ENCODE data around the gene RIPOR2. TPM values are rescaled to one million over a fixed set of nuclear protein-coding genes. Genes with fewer than 3 reads are reported as not detected.

The RIPOR2 gene
- total and polyA plus RNA-seq, 2 donors (not counting 3 experiments of a cell fraction or from before 2014, with no cell fraction given) = 0.10 TPM; not detected in 1

DNA sequence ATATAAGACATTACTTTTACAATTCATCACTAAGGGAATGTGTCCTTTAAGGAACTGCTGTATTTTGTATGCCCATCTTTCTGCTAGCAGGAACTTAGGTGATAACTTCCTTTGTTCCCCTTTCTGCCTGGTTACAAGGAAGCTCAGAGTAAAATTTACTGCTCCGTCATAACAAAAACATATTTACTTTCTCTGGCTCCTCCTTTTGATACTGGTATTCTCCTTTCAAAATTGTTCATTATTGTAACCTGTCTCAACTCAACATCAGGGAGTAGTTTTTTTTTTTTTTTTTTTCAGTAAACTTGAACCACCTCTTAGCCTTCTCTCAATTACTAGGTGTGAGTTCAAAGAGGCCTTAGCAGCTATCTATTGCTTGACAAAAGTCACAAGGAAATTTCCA lies 37.1 kb downstream of the RIPOR2 start:
- CTCF ChIA-PET = interaction anchor here (0.8 to 2.8 kb wide), 6 partner anchors 10 to 172 kb away, joined by 3 to 16 read pairs (median 3); no protein-coding TSS in a partner anchor
- H3K4me2 ChIP-seq (ENCODE audit: insufficient read depth, low read length) = no peak overlapping the region
- no peaks in the 10 kb centered on the region for H3K9me1 ChIP-seq (replicated peaks; ENCODE audit: control insufficient read depth, extremely low read depth, insufficient read depth, low read length)
- intact Hi-C loops (cut with micrococcal nuclease) = no loop called here
- H3K36me3 ChIP-seq (ENCODE audit: control insufficient read depth in 2 of 2, extremely low read depth in 1 of 2, insufficient read depth in 2 of 2, low read length in 2 of 2) = no peaks in the 10 kb centered on the region
- H3K79me2 ChIP-seq (ENCODE audit: control insufficient read depth, insufficient read depth, low read length) = no peaks in the 10 kb centered on the region
- dilution Hi-C loops (cut with MboI; ENCODE audit: extremely low pct_ligation_motif_present, low sequenced_read_pairs) = no loop called here
- no peak for FAIRE-seq
- no peaks in the 10 kb centered on the region for H3K27me3 ChIP-seq (ENCODE audit: control insufficient read depth in 2 of 2, insufficient read depth in 2 of 2, low read length in 2 of 2)
- H3K9me3 ChIP-seq (replicated peaks; ENCODE audit: control insufficient read depth, insufficient read depth, low read length) = no peaks in the 10 kb centered on the region
- H3K9ac ChIP-seq (replicated peaks; ENCODE audit: extremely low read depth, insufficient read depth, low read length) = no peak overlapping the region
- no peak overlapping the region for H3K27ac ChIP-seq (ENCODE audit: insufficient read depth, low read depth, low read length)
- no TSS peak for BruUV-seq (replicated peaks)
- POLR2A ChIA-PET = interaction anchor here (0.7 kb wide), 1 partner anchor 233 kb away, joined by 5 read pairs; no protein-coding TSS in a partner anchor
- no peaks in the 10 kb centered on the region for H4K20me1 ChIP-seq (replicated peaks; ENCODE audit: control insufficient read depth, extremely low read depth, insufficient read depth, low read length)
- H2AFZ ChIP-seq (ENCODE audit: low read depth, low read length) = no peak overlapping the region
- H3K4me1 ChIP-seq (ENCODE audit: control insufficient read depth, extremely low read depth, insufficient read depth, low read length) = no peaks in the 10 kb centered on the region
- TF ChIP-seq, protein P1, sequence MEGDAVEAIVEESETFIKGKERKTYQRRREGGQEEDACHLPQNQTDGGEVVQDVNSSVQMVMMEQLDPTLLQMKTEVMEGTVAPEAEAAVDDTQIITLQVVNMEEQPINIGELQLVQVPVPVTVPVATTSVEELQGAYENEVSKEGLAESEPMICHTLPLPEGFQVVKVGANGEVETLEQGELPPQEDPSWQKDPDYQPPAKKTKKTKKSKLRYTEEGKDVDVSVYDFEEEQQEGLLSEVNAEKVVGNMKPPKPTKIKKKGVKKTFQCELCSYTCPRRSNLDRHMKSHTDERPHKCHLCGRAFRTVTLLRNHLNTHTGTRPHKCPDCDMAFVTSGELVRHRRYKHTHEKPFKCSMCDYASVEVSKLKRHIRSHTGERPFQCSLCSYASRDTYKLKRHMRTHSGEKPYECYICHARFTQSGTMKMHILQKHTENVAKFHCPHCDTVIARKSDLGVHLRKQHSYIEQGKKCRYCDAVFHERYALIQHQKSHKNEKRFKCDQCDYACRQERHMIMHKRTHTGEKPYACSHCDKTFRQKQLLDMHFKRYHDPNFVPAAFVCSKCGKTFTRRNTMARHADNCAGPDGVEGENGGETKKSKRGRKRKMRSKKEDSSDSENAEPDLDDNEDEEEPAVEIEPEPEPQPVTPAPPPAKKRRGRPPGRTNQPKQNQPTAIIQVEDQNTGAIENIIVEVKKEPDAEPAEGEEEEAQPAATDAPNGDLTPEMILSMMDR (IDR thresholded peaks at IDR 0.05; ENCODE audit: extremely low read depth in 1 of 2, insufficient read depth in 1 of 2, low read depth in 1 of 2, low read length in 2 of 2) = no peak
- TF ChIP-seq POLR2A (IDR thresholded peaks at IDR 0.05; ENCODE audit: low read depth, low read length) (no peak), POLR2AphosphoS5 (IDR thresholded peaks at IDR 0.05; ENCODE audit: insufficient read depth, low read depth, low read length) (no peak), FOS (IDR thresholded peaks at IDR 0.05; ENCODE audit: borderline replicate concordance, insufficient read depth, low read length) (no peak), MYC (IDR thresholded peaks at IDR 0.05; ENCODE audit: low read depth, low read length) (no peak), JUN (IDR thresholded peaks at IDR 0.05; ENCODE audit: borderline replicate concordance, insufficient read depth, insufficient read length, low read depth) (no peak), EZH2 (IDR thresholded peaks at IDR 0.05; ENCODE audit: borderline replicate concordance, low read depth, low read length, severe bottlenecking) (no peak), GATA2 (IDR thresholded peaks at IDR 0.05; ENCODE audit: insufficient read depth, insufficient read length, low read depth, low read length) (no peak)
- TF ChIP-seq, protein P2, sequence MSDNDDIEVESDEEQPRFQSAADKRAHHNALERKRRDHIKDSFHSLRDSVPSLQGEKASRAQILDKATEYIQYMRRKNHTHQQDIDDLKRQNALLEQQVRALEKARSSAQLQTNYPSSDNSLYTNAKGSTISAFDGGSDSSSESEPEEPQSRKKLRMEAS (IDR thresholded peaks at IDR 0.05; ENCODE audit: insufficient read depth, insufficient read length) = no peak
- no peak for DNase-seq (ENCODE audit: low read depth, low spot score)
- no peak overlapping the region for H3K4me3 ChIP-seq (replicated peaks in 1 of 3; ENCODE audit: insufficient read depth in 1 of 3, low read depth in 1 of 3, low read length in 3 of 3)

Data from endothelial cell of umbilical vein (primary cell).